ENCODE measurements around the gene CDYL2. TPM values are rescaled to one million over a fixed set of nuclear protein-coding genes. Genes with fewer than 3 reads are reported as not detected.

Gene CDYL2
- total RNA-seq, 1 donor from 2014 or later, result 4.1 TPM

DNA sequence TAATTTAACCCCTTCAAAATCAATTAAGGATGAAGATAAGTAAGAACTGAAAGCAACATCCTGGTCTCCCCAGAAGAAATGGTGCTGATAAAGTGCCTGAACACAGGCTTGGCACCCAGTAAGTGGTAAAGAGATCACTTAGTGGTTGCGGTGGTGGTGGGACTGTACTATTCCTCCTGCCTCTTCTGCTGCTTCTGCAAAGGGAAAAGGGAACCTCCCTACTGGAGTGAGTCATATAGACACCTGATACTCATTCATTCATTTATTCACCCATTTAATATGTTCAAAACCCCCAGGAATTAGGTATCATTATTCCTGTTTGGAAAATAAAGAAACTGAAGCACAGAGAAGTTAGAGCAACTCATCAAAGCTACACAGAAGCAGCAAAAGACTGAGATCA, 60.6 kb downstream of the CDYL2 start:
- H3K36me3 Mint-ChIP-seq (ENCODE audit: low read depth), result no peaks in the 10 kb centered on the region
- TF ChIP-seq, protein P1, sequence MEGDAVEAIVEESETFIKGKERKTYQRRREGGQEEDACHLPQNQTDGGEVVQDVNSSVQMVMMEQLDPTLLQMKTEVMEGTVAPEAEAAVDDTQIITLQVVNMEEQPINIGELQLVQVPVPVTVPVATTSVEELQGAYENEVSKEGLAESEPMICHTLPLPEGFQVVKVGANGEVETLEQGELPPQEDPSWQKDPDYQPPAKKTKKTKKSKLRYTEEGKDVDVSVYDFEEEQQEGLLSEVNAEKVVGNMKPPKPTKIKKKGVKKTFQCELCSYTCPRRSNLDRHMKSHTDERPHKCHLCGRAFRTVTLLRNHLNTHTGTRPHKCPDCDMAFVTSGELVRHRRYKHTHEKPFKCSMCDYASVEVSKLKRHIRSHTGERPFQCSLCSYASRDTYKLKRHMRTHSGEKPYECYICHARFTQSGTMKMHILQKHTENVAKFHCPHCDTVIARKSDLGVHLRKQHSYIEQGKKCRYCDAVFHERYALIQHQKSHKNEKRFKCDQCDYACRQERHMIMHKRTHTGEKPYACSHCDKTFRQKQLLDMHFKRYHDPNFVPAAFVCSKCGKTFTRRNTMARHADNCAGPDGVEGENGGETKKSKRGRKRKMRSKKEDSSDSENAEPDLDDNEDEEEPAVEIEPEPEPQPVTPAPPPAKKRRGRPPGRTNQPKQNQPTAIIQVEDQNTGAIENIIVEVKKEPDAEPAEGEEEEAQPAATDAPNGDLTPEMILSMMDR (IDR thresholded peaks at IDR 0.05), result no peak
- no peak overlapping the region for H3K4me3 Mint-ChIP-seq (ENCODE audit: unreplicated experiment)
- DNase-seq (ENCODE audit: low spot score), result no peak
- no peak overlapping the region for H3K27ac Mint-ChIP-seq (ENCODE audit: unreplicated experiment)
- H3K4me1 Mint-ChIP-seq (ENCODE audit: low read depth), result no peaks in the 10 kb centered on the region
- H3K27me3 Mint-ChIP-seq (ENCODE audit: low read depth), result no peaks in the 10 kb centered on the region
- peaks cover 27% of the 10 kb centered on the region for H3K9me3 Mint-ChIP-seq (ENCODE audit: low read depth)

DNA sequence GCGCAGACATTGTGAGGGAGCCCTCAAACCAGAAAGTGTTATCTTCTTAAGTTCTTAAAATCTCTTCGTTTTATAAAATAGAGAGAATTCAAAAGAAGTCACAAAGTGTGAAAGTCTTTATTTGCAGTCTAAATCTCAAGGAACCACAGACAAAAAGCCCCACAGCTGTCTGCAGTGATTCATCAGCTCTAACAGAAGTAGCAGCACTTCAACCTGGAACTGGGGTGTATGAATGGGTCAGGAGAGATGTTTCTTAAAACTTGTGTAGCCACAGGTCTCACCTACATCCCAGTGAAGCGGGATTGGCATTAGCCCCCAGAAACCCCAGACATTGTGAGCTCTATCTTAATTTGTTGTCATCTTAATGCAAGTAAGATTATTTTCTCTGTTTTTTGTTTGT, 61.1 kb downstream of the CDYL2 start:
- TF ChIP-seq, protein P1 (IDR thresholded peaks at IDR 0.05), result no peak
- Mint-ChIP-seq H3K9me3 (ENCODE audit: low read depth) (peaks cover 26% of the 10 kb centered on the region), H3K27me3 (ENCODE audit: low read depth) (no peaks in the 10 kb centered on the region), H3K27ac (ENCODE audit: unreplicated experiment) (no peak overlapping the region), H3K4me1 (ENCODE audit: low read depth) (no peaks in the 10 kb centered on the region), H3K36me3 (ENCODE audit: low read depth) (no peaks in the 10 kb centered on the region), H3K4me3 (ENCODE audit: unreplicated experiment) (no peak overlapping the region)
- DNase-seq (ENCODE audit: low spot score), result no peak

DNA sequence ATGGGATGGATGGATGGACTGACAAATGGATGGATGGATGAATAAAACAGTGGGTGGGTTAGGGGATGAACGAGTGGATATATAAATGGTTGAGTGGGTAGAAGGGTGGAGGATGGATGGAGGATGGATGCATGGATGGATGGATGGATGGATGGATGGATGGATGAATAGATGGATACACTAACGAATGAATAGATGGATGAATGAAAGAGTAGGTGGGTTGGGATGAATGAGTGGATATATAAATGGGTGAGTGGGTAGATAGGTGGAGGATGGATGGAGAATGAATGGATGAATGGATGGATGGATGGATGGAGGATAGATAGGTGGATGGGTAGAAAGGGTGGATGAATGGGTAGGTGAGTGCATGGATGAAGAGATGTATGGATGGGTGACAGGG, 62.1 kb downstream of the CDYL2 start:
- Mint-ChIP-seq H3K4me3 (ENCODE audit: unreplicated experiment) (no peak overlapping the region), H3K36me3 (ENCODE audit: low read depth) (no peaks in the 10 kb centered on the region), H3K27ac (ENCODE audit: unreplicated experiment) (no peak overlapping the region), H3K27me3 (ENCODE audit: low read depth) (no peaks in the 10 kb centered on the region), H3K4me1 (ENCODE audit: low read depth) (no peaks in the 10 kb centered on the region), H3K9me3 (ENCODE audit: low read depth) (peaks cover 26% of the 10 kb centered on the region)
- TF ChIP-seq, protein P1 (IDR thresholded peaks at IDR 0.05), result no peak
- no peak for DNase-seq (ENCODE audit: low spot score)

DNA sequence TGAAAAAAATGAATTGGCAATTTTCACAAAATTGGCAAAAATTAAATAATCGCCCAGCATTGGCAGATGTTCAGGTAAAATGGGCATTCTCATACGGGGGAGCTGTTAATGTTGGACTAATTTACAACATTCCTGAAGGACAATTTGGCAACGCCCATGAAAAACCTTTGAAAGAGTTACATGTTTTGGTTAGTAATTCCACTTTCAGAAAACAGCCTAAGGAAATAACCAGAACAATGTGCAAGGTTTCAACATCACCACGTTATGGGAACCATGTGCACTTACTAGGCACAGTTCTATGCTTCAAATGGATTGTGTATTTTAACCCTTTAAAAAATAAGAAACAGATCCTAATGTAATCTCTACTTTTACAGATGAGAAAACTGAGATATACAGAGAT, 62.7 kb downstream of the CDYL2 start:
- no peak overlapping the region for H3K4me3 Mint-ChIP-seq (ENCODE audit: unreplicated experiment)
- no peaks in the 10 kb centered on the region for H3K27me3 Mint-ChIP-seq (ENCODE audit: low read depth)
- H3K27ac Mint-ChIP-seq (ENCODE audit: unreplicated experiment), result no peak overlapping the region
- TF ChIP-seq, protein P1 (IDR thresholded peaks at IDR 0.05), result no peak
- H3K36me3 Mint-ChIP-seq (ENCODE audit: low read depth), result no peaks in the 10 kb centered on the region
- no peaks in the 10 kb centered on the region for H3K4me1 Mint-ChIP-seq (ENCODE audit: low read depth)
- H3K9me3 Mint-ChIP-seq (ENCODE audit: low read depth), result peaks cover 26% of the 10 kb centered on the region
- no peak for DNase-seq (ENCODE audit: low spot score)

DNA sequence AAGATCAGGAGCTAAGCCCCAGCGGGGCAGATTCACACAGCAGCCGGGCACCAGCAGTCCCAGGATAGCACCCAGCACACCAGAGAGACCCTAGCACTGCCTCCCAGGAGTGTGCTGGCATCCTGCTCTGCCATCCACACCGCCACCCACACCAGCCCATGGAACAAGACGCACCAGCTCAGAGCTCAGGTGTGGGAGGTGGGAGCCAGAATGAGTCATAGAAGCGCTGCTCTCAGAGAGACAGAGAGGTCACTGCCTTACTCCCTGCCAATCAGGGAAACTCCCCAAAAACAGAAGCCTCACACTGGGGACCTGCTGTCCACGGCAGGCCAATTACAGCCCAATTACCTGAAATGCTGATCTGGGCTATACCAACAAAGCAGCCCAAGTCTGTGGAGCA, 64.9 kb downstream of the CDYL2 start:
- Mint-ChIP-seq H3K4me3 (ENCODE audit: unreplicated experiment) (no peak overlapping the region), H3K9me3 (ENCODE audit: low read depth) (peaks cover 26% of the 10 kb centered on the region), H3K27me3 (ENCODE audit: low read depth) (no peaks in the 10 kb centered on the region), H3K27ac (ENCODE audit: unreplicated experiment) (no peak overlapping the region), H3K36me3 (ENCODE audit: low read depth) (no peaks in the 10 kb centered on the region), H3K4me1 (ENCODE audit: low read depth) (no peaks in the 10 kb centered on the region)
- no peak for DNase-seq (ENCODE audit: low spot score)
- TF ChIP-seq, protein P1 (IDR thresholded peaks at IDR 0.05), result no peak

Measured in chondrocyte (in vitro differentiated cells).